AG08395 (cell line): ENCODE data around the gene IRX6.

Experiments
- DNase-seq: peaks from one replicate; pipeline ENCODE4 v3.0.0; 2012; ENCODE audit warnings: mixed read lengths, low spot score

Gene IRX6

GRCh38 chr16:55324285-55325079 is 479 bp downstream of the IRX6 start:
- no peak for DNase-seq

- DNase-seq = no peak
These were observed 1.1 kb downstream of the IRX6 start for GRCh38 chr16:55325080-55325447.

DNA sequence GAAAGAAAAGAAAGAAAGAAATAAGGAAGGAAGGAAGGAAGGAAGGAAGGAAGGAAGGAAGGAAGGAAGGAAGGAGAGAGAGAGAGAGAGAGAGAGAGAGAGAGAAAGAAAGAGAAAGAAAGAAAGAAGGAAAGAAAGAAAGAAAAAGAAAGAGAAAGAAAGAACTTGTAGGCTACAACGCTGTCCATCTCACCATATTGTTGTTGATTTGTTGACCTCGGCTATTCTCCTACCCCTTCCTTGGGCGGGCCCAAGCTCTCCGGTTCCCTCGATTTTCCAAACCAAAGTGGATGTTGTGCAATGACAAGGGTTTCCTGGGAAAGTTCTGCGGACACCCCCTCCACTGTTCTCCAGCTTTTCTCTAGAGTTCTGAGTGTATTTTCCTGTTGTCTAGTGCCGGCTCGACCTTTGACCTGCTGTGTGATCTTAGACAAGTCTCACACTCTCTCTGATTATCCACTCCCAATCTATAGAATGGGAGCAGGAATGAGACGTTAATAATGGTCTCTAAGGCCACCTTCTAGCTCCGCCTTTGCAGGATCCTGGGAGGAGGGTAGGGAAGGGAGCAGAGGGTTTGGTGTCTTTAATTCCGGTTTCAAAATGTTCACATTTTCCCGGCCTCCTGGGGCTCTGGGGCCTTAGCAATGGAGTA is 1.6 kb downstream of the IRX6 start:
- no peak for DNase-seq

- DNase-seq = no peak
These were observed 2.5 kb downstream of the IRX6 start for GRCh38 chr16:55326261-55327092.

DNA sequence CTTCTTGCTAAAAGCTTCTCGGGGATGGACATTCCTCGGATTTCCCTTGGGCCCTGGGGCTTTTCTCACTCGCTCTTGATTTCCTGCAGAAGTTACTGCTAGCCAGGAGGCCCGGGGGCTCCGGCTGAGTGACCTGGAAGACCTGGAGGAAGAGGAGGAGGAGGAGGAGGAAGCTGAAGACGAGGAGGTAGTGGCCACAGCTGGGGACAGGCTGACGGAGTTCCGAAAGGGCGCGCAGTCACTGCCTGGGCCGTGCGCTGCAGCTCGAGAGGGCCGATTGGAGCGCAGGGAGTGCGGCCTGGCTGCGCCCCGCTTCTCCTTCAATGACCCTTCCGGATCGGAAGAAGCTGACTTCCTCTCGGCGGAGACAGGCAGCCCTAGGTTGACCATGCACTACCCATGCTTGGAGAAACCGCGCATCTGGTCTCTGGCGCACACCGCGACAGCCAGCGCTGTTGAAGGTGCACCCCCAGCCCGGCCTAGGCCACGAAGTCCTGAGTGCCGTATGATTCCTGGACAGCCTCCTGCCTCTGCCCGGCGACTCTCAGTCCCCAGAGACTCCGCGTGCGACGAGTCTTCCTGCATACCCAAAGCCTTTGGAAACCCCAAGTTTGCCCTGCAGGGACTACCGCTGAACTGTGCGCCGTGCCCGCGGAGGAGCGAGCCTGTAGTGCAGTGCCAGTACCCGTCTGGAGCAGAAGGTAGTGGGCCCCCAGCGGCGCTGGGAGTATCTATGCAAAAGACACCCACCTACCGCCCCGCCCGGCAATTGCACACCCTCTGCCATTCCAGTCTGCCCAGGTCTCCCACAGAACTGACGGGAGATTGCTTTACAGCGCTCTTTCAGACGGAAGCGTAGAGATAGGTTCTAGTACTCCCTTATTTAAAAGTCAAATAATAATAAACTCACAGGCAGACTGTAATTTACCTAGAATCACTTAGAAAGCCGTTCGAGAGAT is 4.9 kb downstream of the IRX6 start:
- DNase-seq = no peak

- DNase-seq = no peak
These were observed 5.9 kb downstream of the IRX6 start for GRCh38 chr16:55329791-55330428.

DNA sequence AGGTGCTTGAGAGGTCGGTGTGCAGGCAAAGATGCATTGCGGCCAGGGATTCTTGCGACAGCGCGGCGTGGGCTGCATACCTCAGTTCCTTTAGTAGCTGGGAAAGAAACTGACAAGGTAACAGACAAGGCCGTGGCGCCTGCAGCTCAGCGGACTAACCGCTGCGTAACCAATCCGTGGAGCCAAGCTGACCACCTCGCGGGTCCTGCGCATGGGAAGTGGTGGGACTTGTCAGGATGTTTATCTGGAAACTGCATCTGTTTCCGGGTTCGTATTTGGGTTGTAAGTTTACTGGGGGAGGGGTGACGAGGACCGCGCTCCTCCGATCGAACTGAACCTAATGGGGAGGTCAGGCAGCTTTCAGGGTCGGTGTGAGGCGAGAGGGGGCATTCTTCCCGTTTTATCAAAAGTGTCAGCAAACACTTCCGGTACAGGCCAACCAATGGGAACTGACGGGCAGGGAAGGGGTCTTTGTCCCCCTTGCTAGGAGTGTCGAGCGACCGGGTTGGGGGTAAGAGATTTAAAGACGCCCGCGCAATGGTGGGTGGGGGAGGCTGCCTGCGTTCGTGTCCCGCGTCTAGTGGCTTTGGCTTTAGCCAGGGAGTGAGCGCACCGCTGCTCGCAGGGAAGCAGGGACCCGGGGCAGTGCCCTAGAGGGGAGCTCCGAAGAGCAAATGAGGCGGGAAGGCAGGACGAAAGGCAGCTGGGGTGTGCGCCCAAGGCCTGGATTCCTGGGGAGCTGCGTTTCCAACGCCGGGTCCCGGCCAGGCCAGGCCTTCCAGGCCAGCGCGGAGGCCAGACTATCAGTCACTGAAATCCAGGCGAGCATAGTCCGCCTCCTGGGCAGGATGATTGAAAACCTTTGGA is 7.0 kb downstream of the IRX6 start:
- DNase-seq = no peak

DNA sequence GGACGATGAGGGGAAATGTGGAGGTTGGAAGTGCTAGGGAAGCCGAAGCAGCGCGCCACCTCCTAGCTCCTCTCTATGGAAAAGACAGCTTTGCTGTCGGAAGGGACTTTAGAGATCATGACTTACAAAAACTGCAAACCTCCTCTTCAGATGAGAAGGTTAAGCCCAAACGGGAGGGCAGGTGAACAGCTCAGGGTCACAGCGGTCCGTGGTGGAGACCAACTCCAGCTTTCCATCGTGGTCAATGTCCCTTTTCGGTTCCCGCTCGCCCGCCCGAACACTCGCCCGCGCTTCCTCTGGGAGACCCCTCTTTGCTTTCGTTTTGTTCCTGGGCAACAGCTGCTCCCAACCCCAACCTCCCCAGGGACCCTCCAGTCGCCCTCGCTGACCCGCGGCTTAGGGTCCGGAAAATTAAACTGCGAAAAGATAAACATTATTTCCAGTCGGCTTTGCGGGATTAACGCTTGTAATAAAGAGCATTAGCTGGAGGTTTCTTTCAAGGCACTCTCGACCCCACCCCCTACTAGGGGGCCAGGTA is 7.7 kb downstream of the IRX6 start:
- DNase-seq = no peak

DNA sequence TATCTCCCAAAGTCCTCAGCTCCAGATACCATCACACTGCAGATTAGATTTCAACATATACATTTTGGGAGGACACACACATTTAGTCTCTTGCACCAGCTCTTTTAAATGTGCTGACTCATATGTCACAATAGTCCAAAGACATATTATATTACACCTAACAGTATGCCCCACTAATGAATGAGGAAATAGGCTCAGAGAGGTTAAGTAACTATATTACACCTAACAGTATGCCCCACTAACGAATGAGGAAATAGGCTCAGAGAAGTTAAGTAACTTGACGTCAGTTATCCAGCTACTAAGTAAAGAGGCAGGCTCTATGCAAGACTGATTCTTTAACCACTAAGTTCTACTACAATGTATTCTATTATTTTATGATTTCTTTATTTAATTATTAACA is 9.7 kb downstream of the IRX6 start:
- no peak for DNase-seq

GRCh38 chr16:55338646-55339045 is 14.6 kb downstream of the IRX6 start:
- no peak for DNase-seq

GRCh38 chr16:55340445-55340844 is 16.4 kb downstream of the IRX6 start:
- DNase-seq = no peak

DNA sequence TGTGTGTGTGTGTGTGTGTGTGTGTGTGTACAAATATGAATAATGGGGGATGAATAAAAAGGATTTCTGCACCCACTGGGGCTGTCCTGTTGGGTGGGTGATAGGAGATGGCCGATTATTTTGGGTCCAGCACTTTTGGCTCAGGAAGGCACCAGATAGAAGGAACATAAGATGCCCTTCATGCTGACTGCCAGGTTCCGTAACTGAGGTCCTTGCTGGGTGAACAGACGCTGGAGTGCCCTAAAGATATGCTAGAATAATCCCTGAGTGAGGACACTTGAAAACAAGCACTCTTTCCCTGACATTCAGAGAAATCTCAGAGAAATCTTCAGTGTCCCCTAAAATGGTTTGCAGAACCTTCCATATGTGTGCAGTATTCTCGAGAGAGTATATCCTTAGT is 17.7 kb downstream of the IRX6 start:
- DNase-seq = no peak

DNA sequence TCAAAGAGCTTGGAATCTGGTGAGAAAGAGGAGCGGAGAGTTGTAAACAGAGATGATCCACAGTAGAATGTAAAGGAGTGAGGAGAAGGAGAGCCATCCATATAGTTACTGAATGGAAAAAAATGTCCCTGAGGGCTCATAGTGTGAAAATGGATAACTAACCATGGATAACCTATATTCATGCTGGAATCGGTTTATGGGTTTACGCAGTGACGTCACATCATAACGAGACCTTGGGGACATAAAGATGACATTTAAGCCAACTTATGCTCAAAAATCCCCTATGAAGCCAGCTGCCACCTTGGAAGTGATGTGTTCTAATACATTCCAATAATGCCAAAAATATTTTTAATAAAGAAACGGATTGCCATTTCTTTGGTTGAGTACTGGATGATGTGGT is 22.5 kb downstream of the IRX6 start:
- no peak for DNase-seq

DNA sequence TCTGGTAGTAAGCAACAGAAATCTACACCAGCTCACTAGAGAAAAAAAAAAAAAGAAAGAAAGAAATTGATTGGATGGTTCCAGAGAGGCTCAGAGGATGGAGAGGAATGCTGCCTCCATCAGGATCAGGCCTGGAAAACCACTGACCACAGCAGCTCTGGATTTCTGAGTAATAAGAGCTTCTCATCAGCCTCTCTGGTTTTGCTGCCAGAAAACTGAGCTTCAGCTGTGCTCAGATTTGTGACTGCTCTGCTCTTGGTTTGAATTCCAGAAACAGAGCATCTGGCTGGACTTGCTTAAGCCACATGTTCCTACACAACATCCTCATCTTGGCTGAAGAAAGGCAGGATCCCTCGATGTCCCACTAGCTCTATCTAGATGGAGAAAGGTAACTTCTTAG is 25.9 kb downstream of the IRX6 start:
- peak; percentile 61 for DNase-seq

DNA sequence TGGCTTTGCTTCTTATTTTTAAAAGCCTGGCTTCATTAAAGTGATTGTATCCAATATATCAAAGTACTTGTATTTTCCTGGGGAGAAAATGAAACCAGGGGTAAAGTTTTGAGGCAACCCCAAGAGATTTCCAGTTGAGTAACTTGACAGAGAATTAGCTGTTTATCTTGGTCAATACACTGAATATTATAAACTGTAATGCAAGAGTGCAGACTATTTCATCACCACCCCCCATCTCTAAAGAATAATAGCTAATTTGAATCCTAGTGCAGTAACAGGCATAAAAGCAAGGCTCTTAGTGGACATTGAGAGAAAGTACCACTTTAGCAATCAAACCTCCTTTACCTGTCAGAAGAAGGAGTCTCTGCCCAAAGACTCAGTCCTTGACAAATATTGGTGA is 27.0 kb downstream of the IRX6 start:
- DNase-seq = no peak

DNA sequence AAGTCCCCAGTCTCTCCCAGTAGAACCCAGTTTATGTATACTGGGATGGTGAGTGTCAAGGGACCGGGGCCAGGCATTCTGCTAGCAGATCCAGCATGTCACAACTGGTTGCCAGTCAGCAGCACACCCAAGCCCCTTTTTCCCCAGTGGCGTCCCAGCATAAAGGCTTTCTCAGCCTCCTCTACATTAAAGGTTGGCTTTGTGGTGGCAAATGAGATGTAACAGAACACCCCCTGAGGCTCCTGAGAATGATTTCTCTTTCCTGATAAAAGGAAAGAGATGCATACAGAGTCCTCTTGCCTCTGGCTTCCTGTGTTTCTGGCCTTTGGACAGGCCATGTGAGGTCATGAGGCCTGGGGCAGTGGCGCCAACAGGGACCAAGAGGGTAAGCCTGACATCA is 27.9 kb downstream of the IRX6 start:
- DNase-seq = no peak

- no peak for DNase-seq
These were observed 33.2 kb downstream of the IRX6 start for GRCh38 chr16:55357241-55357640.

DNA sequence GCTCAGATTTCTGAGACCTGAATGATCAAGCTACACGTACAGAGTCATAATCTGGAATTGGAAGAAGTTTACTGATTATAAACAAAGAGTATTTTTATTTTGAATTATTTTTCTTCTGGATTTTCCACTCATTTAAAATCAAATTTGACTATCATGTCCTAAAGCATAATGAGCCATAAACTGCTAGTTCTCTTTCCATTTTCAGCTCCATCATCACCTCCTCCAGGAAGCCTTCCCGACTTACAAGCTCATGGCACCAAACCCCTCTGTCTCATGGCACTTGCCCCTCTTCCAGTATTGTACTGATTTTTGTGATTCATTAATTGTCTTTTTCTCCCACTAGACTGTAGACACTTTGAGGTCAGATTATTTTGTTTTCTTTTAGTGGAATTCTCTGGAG is 35.9 kb downstream of the IRX6 start:
- DNase-seq = no peak

GRCh38 chr16:55364811-55365210 is 40.8 kb downstream of the IRX6 start:
- DNase-seq = no peak

GRCh38 chr16:55367301-55367811 is 43.4 kb downstream of the IRX6 start:
- DNase-seq = peak; percentile 27
